IMR-90 (cell line): ENCODE measurements around the gene IGF1. TPM values are rescaled to one million over a fixed set of nuclear protein-coding genes. Genes with fewer than 3 reads are reported as not detected.

ENCODE experiments used
- ATAC-seq: fragments of 200-7000 bp; cut with Tn5 transposase; 2 replicates; pipeline ENCODE4 v1.9.1; 2020; ENCODE audit warnings: low read depth, mild to moderate bottlenecking, moderate library complexity
- BruUV-seq: library from RNA; stranded (reverse); fragments of 400-500 nt; replicated peaks from 2 replicates; lab custom pipeline; 2021; lab: Mats Ljungman, UMichigan
- CTCF ChIA-PET: fragments of 300-600 bp; formaldehyde crosslinking; extraction: SDS; loops from one replicate; lab custom pipeline; 2021; ENCODE audit warnings: antibody characterized with exemption; lab: Yijun Ruan, JAX
- POLR2A ChIA-PET: fragments of 300-600 bp; sonication (Branson Sonifier 250); formaldehyde crosslinking; loops from one replicate; lab custom pipeline; 2022; ENCODE audit warnings: antibody characterized with exemption; ENCODE audit not compliant: unreplicated experiment; lab: Charles Lee
- DNase-seq: peaks from one replicate; pipeline ENCODE4 v3.0.0; 2013
- H2AFZ ChIP-seq: replicated peaks from 2 replicates; pipeline ENCODE3; 2013; ENCODE audit warnings: low read length, mild to moderate bottlenecking; ENCODE audit not compliant: poor library complexity
- H2AK5ac ChIP-seq: 2 replicates; pipeline ENCODE4 v1.6.1; 2013; ENCODE audit warnings: low read depth, low read length, inconsistent platforms
- H2AK9ac ChIP-seq: replicated peaks from 2 replicates; pipeline ENCODE3; 2013; ENCODE audit warnings: mild to moderate bottlenecking, low read depth, low read length, moderate library complexity; ENCODE audit not compliant: poor library complexity
- H2BK120ac ChIP-seq: 2 replicates; pipeline ENCODE4 v1.6.1; 2013; ENCODE audit warnings: low read depth, low read length, inconsistent platforms
- H2BK15ac ChIP-seq: 3 replicates; pipeline ENCODE4 v1.6.1; 2013; ENCODE audit warnings: low read depth, low read length, inconsistent platforms
- H2BK20ac ChIP-seq: 2 replicates; pipeline ENCODE4 v1.6.1; 2013; ENCODE audit warnings: low read depth, mild to moderate bottlenecking, inconsistent platforms, low read length, moderate library complexity
- H2BK5ac ChIP-seq: 2 replicates; pipeline ENCODE4 v1.6.1; 2013; ENCODE audit warnings: mild to moderate bottlenecking, low read depth, low read length, inconsistent platforms; ENCODE audit not compliant: poor library complexity, severe bottlenecking
- H3K14ac ChIP-seq: replicated peaks from 2 replicates; pipeline ENCODE4 v1.6.1; 2013; ENCODE audit warnings: low read depth, low read length, inconsistent platforms
- H3K18ac ChIP-seq: 2 replicates; pipeline ENCODE4 v1.6.1; 2013; ENCODE audit warnings: low read depth, low read length, control low read depth
- H3K23ac ChIP-seq: 2 replicates; pipeline ENCODE4 v1.6.1; 2013; ENCODE audit warnings: low read depth, low read length, inconsistent platforms
- H3K27ac ChIP-seq: 2 replicates; pipeline ENCODE4 v1.5.1; 2013; ENCODE audit warnings: mild to moderate bottlenecking, control low read depth, low read length; ENCODE audit not compliant: insufficient read depth
- H3K27me3 ChIP-seq: 2 replicates; pipeline ENCODE4 v1.6.1; 2013; ENCODE audit warnings: low read length; ENCODE audit not compliant: control insufficient read depth, insufficient read depth
- H3K36me3 ChIP-seq: 2 replicates; pipeline ENCODE4 v1.6.1; 2013; ENCODE audit warnings: low read length, mixed read lengths; ENCODE audit not compliant: control insufficient read depth, insufficient read depth
- H3K4ac ChIP-seq: 2 replicates; pipeline ENCODE4 v1.6.1; 2013; ENCODE audit warnings: low read depth, low read length, inconsistent platforms
- H3K4me1 ChIP-seq: 2 replicates; pipeline ENCODE4 v1.6.1; 2013; ENCODE audit warnings: low read length, mixed read lengths; ENCODE audit not compliant: control insufficient read depth, insufficient read depth
- H3K4me2 ChIP-seq: 2 replicates; pipeline ENCODE4 v1.6.1; 2013; ENCODE audit warnings: low read depth, mild to moderate bottlenecking, control low read depth, low read length, moderate library complexity
- H3K4me3 ChIP-seq: 2 replicates; pipeline ENCODE4 v1.5.1; 2013; ENCODE audit warnings: low read depth, mild to moderate bottlenecking, control low read depth, low read length, moderate library complexity; ENCODE audit not compliant: insufficient read depth
- H3K56ac ChIP-seq: 2 replicates; pipeline ENCODE4 v1.6.1; 2013; ENCODE audit warnings: low read length, inconsistent platforms; ENCODE audit not compliant: insufficient read depth; ENCODE audit errors: extremely low read depth
- H3K79me1 ChIP-seq, 2 experiments: 2 replicates each; pipeline ENCODE4 v1.6.1; 2013; ENCODE audit warnings: low read length in 2 of 2, inconsistent platforms in 1 of 2, low read depth in 1 of 2
- H3K9ac ChIP-seq: 2 replicates; pipeline ENCODE4 v1.6.1; 2013; ENCODE audit warnings: low read depth, low read length, control low read depth
- H3K9me1 ChIP-seq: 2 replicates; pipeline ENCODE4 v1.6.1; 2013; ENCODE audit warnings: low read length, inconsistent platforms; ENCODE audit not compliant: insufficient read depth
- H3K9me3 ChIP-seq: 2 replicates; pipeline ENCODE4 v1.6.1; 2013; ENCODE audit warnings: low read length; ENCODE audit not compliant: control insufficient read depth, insufficient read depth
- H4K20me1 ChIP-seq: 2 replicates; pipeline ENCODE4 v1.6.1; 2013; ENCODE audit warnings: low read length, inconsistent platforms; ENCODE audit not compliant: insufficient read depth
- H4K5ac ChIP-seq: 2 replicates; pipeline ENCODE4 v1.6.1; 2013; ENCODE audit warnings: mild to moderate bottlenecking, low read depth, low read length, control low read depth
- H4K8ac ChIP-seq, 2 experiments: 2 replicates each; pipeline ENCODE4 v1.6.1; 2013; ENCODE audit warnings: low read depth in 2 of 2, low read length in 2 of 2, control low read depth in 1 of 2, inconsistent platforms in 1 of 2
- H4K91ac ChIP-seq: 2 replicates; pipeline ENCODE4 v1.6.1; 2013; ENCODE audit warnings: low read depth, low read length, inconsistent platforms; ENCODE audit not compliant: insufficient read depth
- BHLHE40 ChIP-seq: fragments of 150-350 bp; IDR thresholded peaks from 2 replicates; pipeline ENCODE4 v1.6.1; 2016; ENCODE audit warnings: mild to moderate bottlenecking, low read depth, low read length
- CEBPB ChIP-seq: IDR thresholded peaks from 2 replicates; pipeline ENCODE4 v1.6.1; 2012; ENCODE audit warnings: low read depth, low read length, improper control_type of control experiment
- CHD1 ChIP-seq: IDR thresholded peaks from 2 replicates; pipeline ENCODE4 v1.6.1; 2012; ENCODE audit warnings: low read depth, low read length, improper control_type of control experiment
- ELK1 ChIP-seq: fragments of 150-350 bp; IDR thresholded peaks from 2 replicates; pipeline ENCODE4 v1.6.1; 2016; ENCODE audit warnings: low read depth, mild to moderate bottlenecking, low read length, moderate library complexity, borderline replicate concordance
- NFE2L2 ChIP-seq: fragments of 150-350 bp; IDR thresholded peaks from 2 replicates; pipeline ENCODE4 v1.6.1; 2016; ENCODE audit warnings: low read depth, mild to moderate bottlenecking, low read length
- WGBS, 2 experiments: methylation state at CpG; one replicate each; pipeline versions ENCODE4 v1.1.5 to v1.1.7; 2013; ENCODE audit warnings: missing lambda C conversion rate in 2 of 2; ENCODE audit not compliant: insufficient read length in 1 of 2; ENCODE audit errors: extremely low coverage in 2 of 2; 5-methylcytosine and 5-hydroxymethylcytosine counted together
- dilution Hi-C: fragments of 300-500 bp; cut with HindIII; formaldehyde crosslinking; loops from one replicate; pipeline ENCODE4 v1.14.3; 2018; ENCODE audit warnings: low sequenced_read_pairs; ENCODE audit not compliant: unreplicated experiment
- in situ Hi-C: fragments of 300-500 bp; cut with MboI; formaldehyde crosslinking; loops from 3 replicates; pipeline ENCODE4 v1.14.3; 2019; ENCODE audit warnings: low sequenced_read_pairs, inconsistent platforms, mixed read lengths
- intact Hi-C: fragments of 100-400 bp; cut with micrococcal nuclease; formaldehyde crosslinking; loops from 2 replicates; pipeline ENCODE4 v1.10.0; 2022
- polyA plus RNA-seq, 3 experiments: library from polyadenylated mRNA; depleted of rRNA; stranded (reverse); fragments of >200 nt; gene quantifications; 2 replicates each; pipeline ENCODE4 v1.2.3, GENCODE V29; 2012; ENCODE audit warnings: low replicate concordance in 1 of 3
- total RNA-seq: library from RNA; depleted of rRNA; stranded (reverse); fragments of >200 nt; gene quantifications from 2 replicates; pipeline ENCODE4 v1.2.3, GENCODE V29; 2012
- TF ChIP-seq, protein P1 (sequence below): fragments of 150-350 bp; IDR thresholded peaks from 2 replicates; pipeline ENCODE4 v1.6.1; 2017; ENCODE audit warnings: mild to moderate bottlenecking, antibody characterized with exemption, low read length, low read depth

The IGF1 gene
- total and polyA plus RNA-seq, 2 of the 4 experiments (the other 2 are of a cell fraction): under 0.01 to 0.12 TPM

- no peaks in the 10 kb centered on the region for H3K79me1 ChIP-seq
- CTCF ChIA-PET: no interaction called here
- peaks cover 5% of the 10 kb centered on the region; the same call in 1 of the 2 replicates for H3K4me1 ChIP-seq
- no peak overlapping the region for H3K23ac ChIP-seq
- H2AK9ac ChIP-seq: no peak overlapping the region
- peak overlapping the region; percentile 42; the same call in 1 of the 2 replicates for H2BK120ac ChIP-seq
- 9% methylated on average over 4 of the region's 5 CpGs; no CpG with 5 or more reads in 1 of the 2 experiments for WGBS, 2 experiments
- no peak overlapping the region for H2AFZ ChIP-seq
- H4K5ac ChIP-seq: no peak overlapping the region; the same call in 1 of the 2 replicates
- H2AK5ac ChIP-seq: no peak overlapping the region
- no peak overlapping the region for H3K4me3 ChIP-seq
- no peaks in the 10 kb centered on the region for H3K36me3 ChIP-seq
- no peak overlapping the region for H3K56ac ChIP-seq
- H3K9ac ChIP-seq: no peak overlapping the region
- peak overlapping the region; percentile 2; the same call in 1 of the 2 replicates for H3K27ac ChIP-seq
- peak; percentile 26 for DNase-seq
- ATAC-seq: peak; percentile 51
- H3K9me3 ChIP-seq: no peaks in the 10 kb centered on the region
- no peak overlapping the region for H2BK15ac ChIP-seq
- intact Hi-C loops: loop anchor here (2.0 kb wide), 1 partner anchor 80 kb away; no protein-coding TSS in a partner anchor
- dilution Hi-C loops: no loop called here
- in situ Hi-C loops: no loop called here
- H3K27me3 ChIP-seq: no peaks in the 10 kb centered on the region
- no peak overlapping the region for H3K4me2 ChIP-seq
- H4K91ac ChIP-seq: 0 out of 2 replicates have a peak overlapping the region, but pooled peaks have one; percentile 5
- 0 out of 2 replicates have a peak, but pooled peaks have one; percentile 1 for TF ChIP-seq CEBPB
- TF ChIP-seq NFE2L2: no peak
- no peak for TF ChIP-seq ELK1
- TF ChIP-seq BHLHE40: no peak
- no peak for TF ChIP-seq CHD1
- TF ChIP-seq, protein P1, sequence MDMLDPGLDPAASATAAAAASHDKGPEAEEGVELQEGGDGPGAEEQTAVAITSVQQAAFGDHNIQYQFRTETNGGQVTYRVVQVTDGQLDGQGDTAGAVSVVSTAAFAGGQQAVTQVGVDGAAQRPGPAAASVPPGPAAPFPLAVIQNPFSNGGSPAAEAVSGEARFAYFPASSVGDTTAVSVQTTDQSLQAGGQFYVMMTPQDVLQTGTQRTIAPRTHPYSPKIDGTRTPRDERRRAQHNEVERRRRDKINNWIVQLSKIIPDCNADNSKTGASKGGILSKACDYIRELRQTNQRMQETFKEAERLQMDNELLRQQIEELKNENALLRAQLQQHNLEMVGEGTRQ: no peak
- no peaks in the 10 kb centered on the region for H4K20me1 ChIP-seq
- H2BK20ac ChIP-seq: no peak overlapping the region
- no peak overlapping the region for H3K14ac ChIP-seq
- no TSS peak for BruUV-seq
- no peaks in the 10 kb centered on the region for H3K9me1 ChIP-seq
- POLR2A ChIA-PET: no interaction called here
- no peak overlapping the region for H2BK5ac ChIP-seq
- H4K8ac ChIP-seq: no peak overlapping the region
- H3K18ac ChIP-seq: peak overlapping the region; percentile 47
- no peak overlapping the region; the same call in 1 of the 2 replicates for H3K4ac ChIP-seq
Measured at GRCh38 chr12:102468261-102468915, 12.0 kb downstream of the IGF1 start.
